PC-3 (cell line): ENCODE results near the gene UCKL1. TPM values are rescaled to one million over a fixed set of nuclear protein-coding genes. Genes with fewer than 3 reads are reported as not detected.
A peak's percentile ranks its signal among the peaks of the same experiment; 100 is the strongest.
"Not testable (repeated sequence)": the region's sequence is repeated elsewhere in the genome, so short reads cannot be mapped to it uniquely, and the experiment has no call there.

Experiments used
- ATAC-seq: fragments of 200-7000 bp; cut with Tn5 transposase; 2 replicates; pipeline ENCODE4 v1.9.1; 2020; ENCODE audit warnings: mild to moderate bottlenecking, moderate library complexity
- BruUV-seq: library from RNA; stranded (reverse); fragments of 400-500 nt; replicated peaks from 2 replicates; lab custom pipeline; 2021; lab: Mats Ljungman, UMichigan
- CTCF ChIA-PET: fragments of 300-600 bp; sonication (Branson Sonifier 250); formaldehyde crosslinking; loops from one replicate; lab custom pipeline; 2022; ENCODE audit warnings: antibody characterized with exemption; lab: Charles Lee
- POLR2A ChIA-PET: fragments of 300-600 bp; sonication (Branson Sonifier 250); formaldehyde crosslinking; loops from one replicate; lab custom pipeline; 2022; ENCODE audit warnings: antibody characterized with exemption; ENCODE audit not compliant: unreplicated experiment; lab: Charles Lee
- DNase-seq: peaks from one replicate; pipeline ENCODE4 v3.0.0-alpha.2; 2015
- H2AFZ ChIP-seq: fragments of 300-600 bp; sonication (generic); 2 replicates; pipeline ENCODE4 v1.6.0; 2016; ENCODE audit warnings: antibody characterized with exemption, low read length
- H3F3A ChIP-seq: fragments of 300-600 bp; sonication (generic); one replicate; pipeline ENCODE4 v1.6.0; 2017; ENCODE audit warnings: antibody characterized with exemption, low read length, control low read depth, mild to moderate bottlenecking; ENCODE audit not compliant: unreplicated experiment
- H3K27ac ChIP-seq: fragments of 300-600 bp; sonication (generic); 2 replicates; pipeline ENCODE4 v1.5.1; 2016; ENCODE audit warnings: mild to moderate bottlenecking, low read length
- H3K27me3 ChIP-seq: fragments of 300-600 bp; sonication (generic); 2 replicates; pipeline ENCODE4 v1.6.1; 2016; ENCODE audit warnings: low read length, mixed read lengths
- H3K36me3 ChIP-seq: fragments of 300-600 bp; sonication (generic); 2 replicates; pipeline ENCODE4 v1.6.1; 2016; ENCODE audit warnings: low read depth, mixed run types, low read length, mixed read lengths
- H3K4me1 ChIP-seq: fragments of 300-600 bp; sonication (generic); 2 replicates; pipeline ENCODE4 v1.5.1; 2016; ENCODE audit warnings: low read length; ENCODE audit not compliant: insufficient read depth
- H3K4me2 ChIP-seq: fragments of 300-600 bp; sonication (generic); 2 replicates; pipeline ENCODE4 v1.6.0; 2016; ENCODE audit warnings: low read length
- H3K4me3 ChIP-seq: fragments of 300-600 bp; sonication (generic); 2 replicates; pipeline ENCODE4 v1.5.1; 2016; ENCODE audit warnings: mild to moderate bottlenecking, low read length, mixed read lengths
- H3K79me2 ChIP-seq: fragments of 300-600 bp; sonication (generic); 2 replicates; pipeline ENCODE4 v1.6.1; 2017; ENCODE audit warnings: low read length, mixed read lengths
- H3K9ac ChIP-seq: fragments of 300-600 bp; sonication (generic); 2 replicates; pipeline ENCODE4 v1.6.0; 2016; ENCODE audit warnings: mild to moderate bottlenecking, low read length
- H3K9me2 ChIP-seq: fragments of 300-600 bp; sonication (generic); replicated peaks from 2 replicates; pipeline ENCODE4 v1.6.1; 2016; ENCODE audit warnings: mixed run types, low read length, mixed read lengths
- H3K9me3 ChIP-seq: fragments of 300-600 bp; sonication (generic); 2 replicates; pipeline ENCODE4 v1.6.1; 2016; ENCODE audit warnings: low read length, mixed read lengths
- H4K20me1 ChIP-seq: fragments of 300-600 bp; sonication (generic); 2 replicates; pipeline ENCODE4 v1.6.1; 2016; ENCODE audit warnings: low read length, mixed read lengths
- CTCF ChIP-seq: fragments of 300-600 bp; sonication (generic); conservative IDR thresholded peaks from 2 replicates; pipeline ENCODE4 v1.5.1; 2017; ENCODE audit warnings: antibody characterized with exemption, low read depth, mild to moderate bottlenecking, low read length
- EZH2 ChIP-seq: fragments of 300-600 bp; sonication (generic); IDR thresholded peaks from one replicate; pipeline ENCODE4 v1.6.1; 2017; ENCODE audit warnings: antibody characterized with exemption, mild to moderate bottlenecking, low read length; ENCODE audit not compliant: unreplicated experiment
- EZH2phosphoT487 ChIP-seq: fragments of 300-600 bp; sonication (generic); IDR thresholded peaks from 2 replicates; pipeline ENCODE4 v1.6.1; 2018; ENCODE audit warnings: mild to moderate bottlenecking, antibody characterized with exemption, low read length, borderline replicate concordance
- intact Hi-C: fragments of 100-400 bp; cut with micrococcal nuclease; formaldehyde crosslinking; loops from 2 replicates; pipeline ENCODE4 v1.9.0; 2023
- total RNA-seq: library from RNA; depleted of rRNA; stranded (reverse); fragments of >200 nt; gene quantifications from 2 replicates; pipeline ENCODE4 v1.2.3, GENCODE V29; 2014

Gene UCKL1
- total RNA-seq, 1 experiment from 2014 or later: 37.2 TPM

DNA sequence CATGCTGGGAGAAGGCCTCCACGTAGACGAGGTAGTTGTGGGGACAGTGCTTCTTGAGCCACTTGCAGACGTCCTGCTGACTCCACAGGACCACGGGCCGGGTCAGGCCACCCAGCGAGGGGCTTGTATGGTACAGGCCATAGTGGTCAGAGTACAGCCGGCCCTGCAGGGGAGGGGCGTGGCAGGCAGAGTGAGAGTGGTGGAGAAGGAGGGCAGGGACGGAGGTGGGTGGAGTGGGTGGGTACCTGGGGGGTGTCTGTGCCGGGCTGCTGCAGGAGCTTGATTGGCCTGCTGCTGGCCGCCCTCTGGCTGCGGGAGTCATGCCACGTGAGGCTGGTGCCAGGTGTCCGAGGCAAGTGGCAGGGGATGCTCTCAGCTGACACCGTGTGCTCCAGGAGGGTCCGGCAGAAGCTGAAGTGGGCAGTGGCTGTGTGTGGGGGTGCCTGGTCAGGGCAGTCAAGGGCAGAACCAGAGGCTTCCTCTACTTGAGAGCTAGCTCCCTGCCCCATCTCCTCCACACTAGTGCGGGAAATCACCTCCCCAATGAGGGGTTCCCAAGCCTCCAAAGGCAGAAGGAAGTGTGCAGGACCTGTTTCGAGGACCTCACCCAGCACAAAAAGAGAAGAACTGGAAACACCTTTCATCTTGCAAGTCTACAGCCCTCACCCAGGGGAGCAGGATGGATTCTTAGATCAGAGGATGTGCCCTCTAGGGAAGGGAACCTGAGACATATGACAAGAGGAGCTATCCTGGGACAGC lies 20.9 kb upstream of the UCKL1 start:
- CTCF ChIA-PET: no interaction called here

DNA sequence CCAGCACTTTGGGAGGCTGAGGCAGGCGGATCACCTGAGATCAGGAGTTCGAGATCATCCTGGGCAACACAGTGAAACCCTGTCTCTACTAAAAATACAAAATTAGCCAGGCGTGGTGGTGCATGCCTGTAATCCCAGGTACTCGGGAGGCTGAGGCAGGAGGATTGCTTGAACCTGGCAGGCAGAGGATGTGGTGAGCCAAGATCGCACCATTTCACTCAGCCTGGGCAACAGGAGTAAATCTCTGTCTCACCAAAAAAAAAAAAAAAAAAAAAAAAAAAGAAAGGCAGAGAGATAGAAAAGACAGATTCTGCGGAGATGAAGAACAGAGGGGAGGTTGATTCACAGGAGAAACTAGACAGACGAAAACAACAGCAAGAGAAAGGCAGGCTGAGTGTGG lies 20.3 kb upstream of the UCKL1 start:
- ATAC-seq, H3K4me2 ChIP-seq, H3K36me3 ChIP-seq, H3F3A ChIP-seq, H3K4me3 ChIP-seq, H3K9me3 ChIP-seq, POLR2A ChIA-PET, H3K27ac ChIP-seq, H3K27me3 ChIP-seq, CTCF ChIA-PET, DNase-seq, H2AFZ ChIP-seq, H3K79me2 ChIP-seq, BruUV-seq, intact Hi-C loops, H4K20me1 ChIP-seq, H3K9ac ChIP-seq, H3K9me2 ChIP-seq: not testable (repeated sequence)
- H3K4me1 ChIP-seq: peaks cover 24% of the 10 kb centered on the region

More for the DNA sequence above, 20.9 kb upstream of the UCKL1 start:
- H3K36me3 ChIP-seq: no peaks in the 10 kb centered on the region
- POLR2A ChIA-PET: interaction anchor here (0.6 kb wide), 1 partner anchor 86 kb away, joined by 6 read pairs; the partner anchor contains the start of gene TCEA2
- DNase-seq (no peak), ATAC-seq (no peak)
- peak overlapping the region; percentile 97 for H3K4me2 ChIP-seq
- H4K20me1 ChIP-seq: no peaks in the 10 kb centered on the region
- H3K4me1 ChIP-seq: peaks cover 28% of the 10 kb centered on the region
- no peaks in the 10 kb centered on the region for H3K9me2 ChIP-seq
- BruUV-seq: no TSS peak
- H2AFZ ChIP-seq: no peak overlapping the region
- H3K27me3 ChIP-seq: no peaks in the 10 kb centered on the region
- intact Hi-C loops: no loop called here
- TF ChIP-seq CTCF (no peak), EZH2phosphoT487 (no peak), EZH2 (no peak)
- peaks cover 12% of the 10 kb centered on the region for H3K79me2 ChIP-seq
- no peak overlapping the region for H3K9ac ChIP-seq
- no peaks in the 10 kb centered on the region for H3K9me3 ChIP-seq
- no peak overlapping the region for H3K4me3 ChIP-seq
- no peak overlapping the region for H3K27ac ChIP-seq
- peaks cover 3% of the 10 kb centered on the region for H3F3A ChIP-seq

DNA sequence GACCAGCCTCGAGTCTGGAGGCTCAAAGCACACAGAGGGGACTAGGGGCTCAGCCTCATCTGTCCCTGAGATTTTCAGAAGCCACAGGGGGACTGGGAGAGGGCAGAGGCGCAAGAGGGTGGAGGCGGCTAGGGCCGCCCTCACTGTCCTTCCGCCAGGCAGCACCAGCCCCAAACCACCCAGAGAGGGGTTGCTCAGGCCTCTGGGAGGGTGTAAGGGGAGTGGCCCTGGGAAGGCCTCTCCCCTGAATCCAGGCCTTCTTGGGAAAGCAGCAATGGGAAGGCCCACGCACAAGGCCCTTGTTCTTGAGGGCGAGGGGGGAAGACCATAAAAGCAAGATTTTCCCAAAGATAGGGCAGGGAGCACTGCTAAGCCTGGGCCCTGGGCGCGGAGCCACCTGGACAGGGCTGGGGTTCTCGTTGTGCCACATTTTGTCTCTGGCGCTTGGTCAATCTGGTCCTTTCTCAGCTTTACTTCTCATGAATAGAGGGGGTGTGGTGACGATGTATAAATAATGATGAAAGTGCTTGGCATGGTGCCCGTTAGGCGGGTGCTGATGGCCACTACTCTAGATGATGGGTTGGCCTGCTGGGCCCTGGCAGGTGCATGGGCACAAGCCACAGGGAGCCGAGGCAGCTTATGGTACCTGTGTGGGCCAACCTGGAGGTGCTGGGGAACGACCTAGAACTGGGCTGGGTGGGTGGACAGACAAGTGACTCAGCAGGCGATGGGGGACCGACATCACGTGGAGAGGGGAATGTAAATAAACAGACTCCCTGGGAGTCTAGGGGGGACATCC lies 18.4 kb upstream of the UCKL1 start:
- POLR2A ChIA-PET: interaction anchor here (0.5 kb wide), 1 partner anchor 334 kb away, joined by 7 read pairs; no protein-coding TSS in a partner anchor
- H3K9me2 ChIP-seq: no peaks in the 10 kb centered on the region

More for the DNA sequence above, 18.4 kb upstream of the UCKL1 start:
- intact Hi-C loops: loop anchor here (5.0 kb wide), 1 partner anchor 102 kb away; no protein-coding TSS in a partner anchor
- DNase-seq (peak; percentile 32), ATAC-seq (no peak)
- H3F3A ChIP-seq: no peaks in the 10 kb centered on the region
- CTCF ChIA-PET: interaction anchor here (1.0 to 1.4 kb wide), 3 partner anchors 64 to 110 kb away, joined by 3 to 7 read pairs (median 7); partner anchors contain the start of gene TPD52L2
- no peak overlapping the region for H3K4me3 ChIP-seq
- no peak overlapping the region for H3K9ac ChIP-seq
- H3K36me3 ChIP-seq: no peaks in the 10 kb centered on the region
- no peaks in the 10 kb centered on the region for H3K9me3 ChIP-seq
- no peaks in the 10 kb centered on the region for H4K20me1 ChIP-seq
- H3K4me1 ChIP-seq: peaks cover 17% of the 10 kb centered on the region
- no peaks in the 10 kb centered on the region for H3K27me3 ChIP-seq
- no peak overlapping the region for H2AFZ ChIP-seq
- no peak overlapping the region for H3K27ac ChIP-seq
- no peak overlapping the region for H3K4me2 ChIP-seq
- no peaks in the 10 kb centered on the region for H3K79me2 ChIP-seq
- TF ChIP-seq CTCF (no peak), EZH2phosphoT487 (no peak), EZH2 (no peak)
- BruUV-seq: no TSS peak
